ENCODE results near the gene EPB41L4B.

The EPB41L4B gene

GRCh38 chr9:109251776-109252106, 69.1 kb downstream of the EPB41L4B start:
- no peaks in the 10 kb centered on the region for H3K27me3 ChIP-seq (ENCODE audit: insufficient read depth, poor library complexity, severe bottlenecking)
- H3K4me1 ChIP-seq (ENCODE audit: insufficient read depth, poor library complexity, severe bottlenecking) = peaks cover 48% of the 10 kb centered on the region
- ATAC-seq (ENCODE audit: low read depth) = no peak
- peaks cover 12% of the 10 kb centered on the region; the same call in 1 of the 2 replicates for H3K36me3 ChIP-seq (ENCODE audit: low read depth)
- H3K4me3 ChIP-seq (ENCODE audit: severe bottlenecking) = no peak overlapping the region
- peak overlapping the region; percentile 73 for H3K27ac ChIP-seq (ENCODE audit: poor library complexity, severe bottlenecking)
- no peak for TF ChIP-seq CTCF (IDR thresholded peaks at IDR 0.05; ENCODE audit: poor library complexity, severe bottlenecking)
- H3K9me3 ChIP-seq (ENCODE audit: severe bottlenecking) = no peaks in the 10 kb centered on the region
- no peak for DNase-seq (ENCODE audit: low spot score)

GRCh38 chr9:109251080-109251775, 69.6 kb downstream of the EPB41L4B start:
- ATAC-seq (ENCODE audit: low read depth) = peak; percentile 66
- H3K36me3 ChIP-seq (ENCODE audit: low read depth) = peaks cover 12% of the 10 kb centered on the region; the same call in 1 of the 2 replicates
- TF ChIP-seq CTCF (IDR thresholded peaks at IDR 0.05; ENCODE audit: poor library complexity, severe bottlenecking) = no peak
- H3K4me1 ChIP-seq (ENCODE audit: insufficient read depth, poor library complexity, severe bottlenecking) = peaks cover 47% of the 10 kb centered on the region
- no peaks in the 10 kb centered on the region for H3K9me3 ChIP-seq (ENCODE audit: severe bottlenecking)
- H3K27ac ChIP-seq (ENCODE audit: poor library complexity, severe bottlenecking) = peak overlapping the region; percentile 73
- H3K4me3 ChIP-seq (ENCODE audit: severe bottlenecking) = no peak overlapping the region
- DNase-seq (ENCODE audit: low spot score) = no peak
- H3K27me3 ChIP-seq (ENCODE audit: insufficient read depth, poor library complexity, severe bottlenecking) = no peaks in the 10 kb centered on the region

- no peak for ATAC-seq (ENCODE audit: low read depth)
- Histone ChIP-seq H3K4me1 (ENCODE audit: insufficient read depth, poor library complexity, severe bottlenecking) (peaks cover 45% of the 10 kb centered on the region), H3K9me3 (ENCODE audit: severe bottlenecking) (no peaks in the 10 kb centered on the region), H3K27me3 (ENCODE audit: insufficient read depth, poor library complexity, severe bottlenecking) (no peaks in the 10 kb centered on the region), H3K4me3 (ENCODE audit: severe bottlenecking) (no peak overlapping the region), H3K27ac (ENCODE audit: poor library complexity, severe bottlenecking) (peak overlapping the region; percentile 73), H3K36me3 (ENCODE audit: low read depth) (peaks cover 12% of the 10 kb centered on the region; the same call in 1 of the 2 replicates)
- DNase-seq (ENCODE audit: low spot score) = no peak
- no peak for TF ChIP-seq CTCF (IDR thresholded peaks at IDR 0.05; ENCODE audit: poor library complexity, severe bottlenecking)
Observed at GRCh38 chr9:109250771-109251079, 70.1 kb downstream of the EPB41L4B start.

- H3K4me1 ChIP-seq (ENCODE audit: insufficient read depth, poor library complexity, severe bottlenecking) = peaks cover 45% of the 10 kb centered on the region
- peak overlapping the region; percentile 73 for H3K27ac ChIP-seq (ENCODE audit: poor library complexity, severe bottlenecking)
- no peaks in the 10 kb centered on the region for H3K9me3 ChIP-seq (ENCODE audit: severe bottlenecking)
- H3K27me3 ChIP-seq (ENCODE audit: insufficient read depth, poor library complexity, severe bottlenecking) = no peaks in the 10 kb centered on the region
- ATAC-seq (ENCODE audit: low read depth) (no peak), DNase-seq (ENCODE audit: low spot score) (no peak)
- peaks cover 12% of the 10 kb centered on the region; the same call in 1 of the 2 replicates for H3K36me3 ChIP-seq (ENCODE audit: low read depth)
- no peak overlapping the region for H3K4me3 ChIP-seq (ENCODE audit: severe bottlenecking)
- no peak for TF ChIP-seq CTCF (IDR thresholded peaks at IDR 0.05; ENCODE audit: poor library complexity, severe bottlenecking)
Observed at GRCh38 chr9:109250311-109250741, 70.5 kb downstream of the EPB41L4B start.

GRCh38 chr9:109249615-109250014, 71.2 kb downstream of the EPB41L4B start:
- no peaks in the 10 kb centered on the region for H3K27me3 ChIP-seq (ENCODE audit: insufficient read depth, poor library complexity, severe bottlenecking)
- H3K36me3 ChIP-seq (ENCODE audit: low read depth) = peaks cover 8% of the 10 kb centered on the region; the same call in 1 of the 2 replicates
- no peak for DNase-seq (ENCODE audit: low spot score)
- no peaks in the 10 kb centered on the region for H3K9me3 ChIP-seq (ENCODE audit: severe bottlenecking)
- ATAC-seq (ENCODE audit: low read depth) = no peak
- H3K27ac ChIP-seq (ENCODE audit: poor library complexity, severe bottlenecking) = peak overlapping the region; percentile 73
- no peak for TF ChIP-seq CTCF (IDR thresholded peaks at IDR 0.05; ENCODE audit: poor library complexity, severe bottlenecking)
- peaks cover 40% of the 10 kb centered on the region for H3K4me1 ChIP-seq (ENCODE audit: insufficient read depth, poor library complexity, severe bottlenecking)
- no peak overlapping the region for H3K4me3 ChIP-seq (ENCODE audit: severe bottlenecking)

Measured in RWPE2 (cell line).